ENCODE measurements around the gene PHC3.

DNA sequence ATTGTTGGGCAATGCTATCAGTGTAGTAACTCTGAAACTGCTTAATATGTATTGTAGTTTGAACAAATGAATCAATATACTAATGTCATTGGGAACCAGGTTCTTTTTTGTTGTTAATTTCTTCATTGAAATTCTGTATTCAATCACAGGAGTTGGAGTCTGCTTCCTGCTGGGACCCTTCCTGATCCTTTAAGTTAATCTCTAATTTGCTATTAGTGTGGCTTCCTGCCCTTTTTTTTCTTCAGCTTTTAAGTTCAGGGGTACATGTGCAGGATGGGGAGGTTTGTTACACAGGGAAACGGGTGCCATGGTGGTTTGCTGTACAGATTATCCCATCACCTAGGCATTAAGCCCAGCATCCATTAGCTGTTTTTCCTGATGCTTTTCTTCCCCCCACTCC, 122.1 kb downstream of the PHC3 start:
- TF ChIP-seq, protein P1, sequence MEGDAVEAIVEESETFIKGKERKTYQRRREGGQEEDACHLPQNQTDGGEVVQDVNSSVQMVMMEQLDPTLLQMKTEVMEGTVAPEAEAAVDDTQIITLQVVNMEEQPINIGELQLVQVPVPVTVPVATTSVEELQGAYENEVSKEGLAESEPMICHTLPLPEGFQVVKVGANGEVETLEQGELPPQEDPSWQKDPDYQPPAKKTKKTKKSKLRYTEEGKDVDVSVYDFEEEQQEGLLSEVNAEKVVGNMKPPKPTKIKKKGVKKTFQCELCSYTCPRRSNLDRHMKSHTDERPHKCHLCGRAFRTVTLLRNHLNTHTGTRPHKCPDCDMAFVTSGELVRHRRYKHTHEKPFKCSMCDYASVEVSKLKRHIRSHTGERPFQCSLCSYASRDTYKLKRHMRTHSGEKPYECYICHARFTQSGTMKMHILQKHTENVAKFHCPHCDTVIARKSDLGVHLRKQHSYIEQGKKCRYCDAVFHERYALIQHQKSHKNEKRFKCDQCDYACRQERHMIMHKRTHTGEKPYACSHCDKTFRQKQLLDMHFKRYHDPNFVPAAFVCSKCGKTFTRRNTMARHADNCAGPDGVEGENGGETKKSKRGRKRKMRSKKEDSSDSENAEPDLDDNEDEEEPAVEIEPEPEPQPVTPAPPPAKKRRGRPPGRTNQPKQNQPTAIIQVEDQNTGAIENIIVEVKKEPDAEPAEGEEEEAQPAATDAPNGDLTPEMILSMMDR (conservative IDR thresholded peaks at IDR 0.05; ENCODE audit: low read length), result no peak
- no peak for TF ChIP-seq EZH2phosphoT487 (IDR thresholded peaks at IDR 0.05; ENCODE audit: borderline replicate concordance, low read depth, low read length)

All from OCI-LY7 (cell line).